Activated T-helper 1 cell treated with anti-CD3 and anti-CD28 coated beads, Interleukin-2, amount 50 U/mL, for 16 hours (primary cell): ENCODE measurements around the gene CT45A3.
"Not testable (repeated sequence)": the region's sequence is repeated elsewhere in the genome, so short reads cannot be mapped to it uniquely, and the experiment has no call there.

ENCODE experiments used
- DNase-seq, 2 donors: peaks; one replicate each; pipeline ENCODE4 v3.0.0-alpha.2; 2020; ENCODE audit warnings: low read depth in 1 of 2, low spot score in 1 of 2

The CT45A3 gene, protein sequence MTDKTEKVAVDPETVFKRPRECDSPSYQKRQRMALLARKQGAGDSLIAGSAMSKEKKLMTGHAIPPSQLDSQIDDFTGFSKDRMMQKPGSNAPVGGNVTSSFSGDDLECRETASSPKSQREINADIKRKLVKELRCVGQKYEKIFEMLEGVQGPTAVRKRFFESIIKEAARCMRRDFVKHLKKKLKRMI

GRCh38 chrX:135768091-135768490 lies at the start of gene CT45A3:
Gene CT45A3 (minus strand): TSS chrX:135768191. CDS start chrX:135764444, 3,747 bp downstream.
- DNase-seq = not testable (repeated sequence)

GRCh38 chrX:135802687-135803086 lies 34.7 kb upstream of the CT45A3 start, which contains the start of gene CT45A6:
Gene CT45A6 (minus strand): TSS chrX:135802787. CDS start chrX:135798993, 3,794 bp downstream.
- not testable (repeated sequence) for DNase-seq

DNA sequence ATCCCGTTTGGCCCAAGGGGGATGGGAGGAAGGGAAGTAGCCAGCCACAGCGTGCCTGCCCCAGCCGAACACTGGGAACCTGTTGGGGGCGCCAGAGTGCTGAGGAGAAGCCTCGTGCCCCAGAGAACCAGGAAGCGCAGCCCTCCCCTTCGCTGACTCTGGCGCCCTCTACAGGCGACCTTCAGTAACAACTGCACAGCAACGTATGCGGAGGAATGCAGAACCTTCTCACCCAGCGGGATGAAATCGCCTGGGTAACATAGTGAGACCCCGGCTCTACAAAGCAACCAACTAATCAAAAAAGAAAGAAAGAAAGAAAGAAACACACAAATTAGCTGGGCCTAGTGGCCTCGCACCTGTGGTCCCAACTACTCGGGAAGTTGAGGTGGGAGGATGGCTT lies 17.4 kb upstream of the CT45A3 start, which contains the start of gene CT45A5:
Gene CT45A5 (minus strand): TSS at position 101 of the 400 bp plus-strand sequence. CDS start 3,774 bp downstream, outside the sequence.
- not testable (repeated sequence) for DNase-seq

DNA sequence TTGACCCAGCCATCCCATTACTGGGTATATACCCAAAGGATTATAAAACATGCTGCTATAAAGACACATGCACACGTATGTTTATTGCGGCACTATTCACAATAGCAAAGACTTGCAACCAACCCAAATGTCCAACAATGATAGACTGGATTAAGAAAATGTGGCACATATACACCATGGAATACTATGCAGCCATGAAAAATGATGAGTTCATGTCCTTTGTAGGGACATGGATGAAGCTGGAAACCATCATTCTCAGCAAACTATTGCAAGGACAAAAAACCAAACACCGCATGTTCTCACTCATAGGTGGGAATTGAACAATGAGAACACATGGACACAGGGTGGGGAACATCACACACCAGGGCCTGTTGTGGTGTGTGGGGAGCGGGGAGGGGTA lies 23.3 kb downstream of the CT45A3 start:
- not testable (repeated sequence) for DNase-seq

DNA sequence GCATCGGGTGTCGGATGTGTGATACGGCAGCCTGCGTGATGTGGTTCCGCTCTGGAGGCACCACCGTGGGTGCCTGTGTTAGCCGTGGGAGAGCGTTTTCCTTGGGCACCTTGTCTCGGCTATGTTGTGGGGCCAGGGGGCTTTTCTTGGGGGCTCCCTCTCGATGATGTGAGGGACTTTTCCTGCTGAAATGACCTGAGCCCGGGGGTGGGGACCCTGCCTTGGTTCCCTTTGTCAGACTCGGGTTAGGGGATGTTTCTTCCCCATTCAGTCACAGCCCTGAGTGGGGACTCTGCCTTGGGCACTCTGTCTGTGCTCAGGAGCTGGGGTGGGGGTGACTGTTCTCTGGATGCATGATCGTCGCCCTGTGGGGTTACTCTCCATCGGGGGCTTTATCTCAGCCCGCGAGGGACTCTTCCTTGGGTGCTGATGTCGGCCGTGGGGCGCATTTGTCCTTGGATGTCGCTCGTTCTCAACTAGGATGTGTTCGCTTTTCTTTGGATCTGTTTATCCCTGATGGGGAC lies 26.7 kb downstream of the CT45A3 start:
- DNase-seq = no peak

GRCh38 chrX:135740681-135741149 lies 27.3 kb downstream of the CT45A3 start:
- DNase-seq = no peak

DNA sequence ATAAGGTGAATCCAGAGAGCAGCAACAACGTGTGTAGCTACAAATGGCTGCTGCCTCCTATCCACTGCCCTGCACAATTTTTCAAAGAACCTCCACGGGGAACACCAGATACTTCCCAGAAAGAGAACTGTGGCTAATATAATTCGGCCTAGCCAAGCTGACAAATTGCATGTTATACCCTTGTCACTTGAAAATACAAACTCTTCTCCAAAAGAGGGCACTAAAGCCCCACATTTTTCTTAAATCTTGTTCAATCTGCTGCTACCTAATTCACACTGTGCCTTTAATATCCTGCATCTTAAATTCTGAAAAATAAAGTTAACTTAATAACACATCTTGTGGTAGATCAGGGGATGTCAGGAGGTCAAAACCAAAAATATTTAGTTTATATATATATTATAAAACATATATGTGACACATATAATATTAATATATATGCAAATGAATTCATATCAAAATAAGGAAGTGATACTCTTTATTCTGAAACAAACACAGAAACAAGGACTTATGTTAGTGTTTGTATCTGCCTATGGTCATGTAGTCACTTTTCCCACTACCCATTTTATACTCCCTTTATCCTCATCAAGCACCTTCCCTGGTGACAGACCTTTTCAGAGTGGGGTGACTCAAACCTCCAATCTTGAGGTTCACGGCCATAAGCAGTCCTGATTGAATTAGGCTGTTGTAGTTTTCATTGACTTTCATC lies 30.5 kb downstream of the CT45A3 start:
- DNase-seq = no peak

- DNase-seq = not testable (repeated sequence)
Observed at GRCh38 chrX:135734666-135735065, 33.3 kb downstream of the CT45A3 start.

- no peak for DNase-seq
Observed at GRCh38 chrX:135713795-135714194, 54.2 kb downstream of the CT45A3 start.

- DNase-seq = not testable (repeated sequence)
Observed at GRCh38 chrX:135713183-135713689, 54.8 kb downstream of the CT45A3 start, which contains the start of gene CT45A1. Gene CT45A1 (plus strand): TSS chrX:135713639. CDS start chrX:135718941, 5,302 bp downstream.
